Measurements from ENCODE around the gene BAD.
A peak's percentile ranks its signal among the peaks of the same experiment; 100 is the strongest.

BAD gene

GRCh38 chr11:64294774-64295173 is 10.3 kb upstream of the BAD start:
- H3K4me3 ChIP-seq (replicated peaks; ENCODE audit: low read depth, low read length): no peak overlapping the region
- DNase-seq (ENCODE audit: extremely low read depth, low read depth): no peak
- TF ChIP-seq CTCF (IDR thresholded peaks at IDR 0.05; ENCODE audit: low read depth, low read length, missing control alignments): no peak

GRCh38 chr11:64292460-64293254 is 8.2 kb upstream of the BAD start:
- H3K4me3 ChIP-seq (replicated peaks; ENCODE audit: low read depth, low read length): peak overlapping the region; percentile 9; the same call in 1 of the 2 replicates
- no peak for DNase-seq (ENCODE audit: extremely low read depth, low read depth)
- no peak for TF ChIP-seq CTCF (IDR thresholded peaks at IDR 0.05; ENCODE audit: low read depth, low read length, missing control alignments)

GRCh38 chr11:64291752-64292459 is 7.4 kb upstream of the BAD start:
- TF ChIP-seq CTCF (IDR thresholded peaks at IDR 0.05; ENCODE audit: low read depth, low read length, missing control alignments): no peak
- no peak for DNase-seq (ENCODE audit: extremely low read depth, low read depth)
- peak overlapping the region; percentile 9; the same call in 1 of the 2 replicates for H3K4me3 ChIP-seq (replicated peaks; ENCODE audit: low read depth, low read length)

GRCh38 chr11:64291262-64291751 is 6.8 kb upstream of the BAD start, which contains the start of gene KCNK4:
KCNK4 (plus strand) TSS chr11:64291302; CDS start chr11:64293019, 1,717 bp downstream.
- no peak for TF ChIP-seq CTCF (IDR thresholded peaks at IDR 0.05; ENCODE audit: low read depth, low read length, missing control alignments)
- no peak for DNase-seq (ENCODE audit: extremely low read depth, low read depth)
- peak within 1 kb of the TSS; percentile 9; the same call in 1 of the 2 replicates for H3K4me3 ChIP-seq (replicated peaks; ENCODE audit: low read depth, low read length)

- no peak overlapping the region for H3K4me3 ChIP-seq (replicated peaks; ENCODE audit: low read depth, low read length)
- TF ChIP-seq CTCF (IDR thresholded peaks at IDR 0.05; ENCODE audit: low read depth, low read length, missing control alignments): no peak
- DNase-seq (ENCODE audit: extremely low read depth, low read depth): no peak
These were observed 6.1 kb upstream of the BAD start for GRCh38 chr11:64290352-64291261.

- no peak for DNase-seq (ENCODE audit: extremely low read depth, low read depth)
- H3K4me3 ChIP-seq (replicated peaks; ENCODE audit: low read depth, low read length): no peak overlapping the region
- TF ChIP-seq CTCF (IDR thresholded peaks at IDR 0.05; ENCODE audit: low read depth, low read length, missing control alignments): no peak
These were observed 4.6 kb upstream of the BAD start for GRCh38 chr11:64289002-64289564.

All from HFF-Myc (cell line).